GM12872 (cell line): Measurements from ENCODE around the gene SOAT1.
A peak's percentile ranks its signal among the peaks of the same experiment; 100 is the strongest.

Source experiments
- CTCF ChIP-seq: IDR thresholded peaks from 3 replicates; pipeline ENCODE4 v1.5.1; 2011; ENCODE audit warnings: low read depth, mild to moderate bottlenecking, low read length, moderate library complexity; ENCODE audit not compliant: insufficient read depth

The SOAT1 gene

DNA sequence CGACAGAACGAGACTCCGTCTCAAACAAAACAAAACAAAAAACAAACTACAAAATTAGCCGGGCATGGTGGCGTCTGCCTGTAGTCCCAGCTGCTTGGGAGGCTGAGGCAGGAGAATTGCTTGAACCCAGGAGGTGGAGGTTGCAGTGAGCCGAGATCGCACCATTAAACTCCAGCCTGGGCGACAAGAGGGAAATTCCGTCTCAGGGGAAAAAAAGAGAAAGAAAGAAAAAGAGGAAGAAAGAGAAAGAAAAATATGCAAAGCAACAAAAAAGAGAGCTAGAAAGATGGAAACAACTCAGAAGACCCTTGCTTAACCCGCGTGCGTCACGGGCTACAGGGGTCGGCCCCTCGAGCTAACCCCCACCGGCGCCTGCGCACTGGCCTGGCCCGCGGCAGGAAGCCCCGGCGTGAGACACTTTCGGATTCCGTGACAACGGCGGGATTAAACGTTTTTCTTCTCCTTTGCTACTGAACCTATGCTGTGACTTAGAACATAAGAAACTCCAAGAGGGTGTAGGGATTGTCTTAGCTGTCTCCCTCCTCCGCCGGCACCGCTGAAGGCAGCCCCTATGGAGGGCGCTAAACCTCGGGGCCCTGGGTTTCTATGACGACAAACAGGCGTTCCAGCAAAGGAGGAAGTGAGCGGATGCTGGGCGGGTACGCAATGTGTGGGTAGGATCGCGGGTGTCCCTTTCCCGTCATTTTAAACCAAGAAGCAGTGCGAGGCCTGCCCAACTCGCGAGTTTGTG, 71.9 kb downstream of the SOAT1 start, which contains the start of gene AXDND1:
TSS of gene AXDND1 (plus strand) at position 630 of the 751 bp plus-strand sequence. CDS start 539 bp downstream, outside the sequence.
- peak; percentile 31; the same call in 1 of the 3 replicates for TF ChIP-seq CTCF

DNA sequence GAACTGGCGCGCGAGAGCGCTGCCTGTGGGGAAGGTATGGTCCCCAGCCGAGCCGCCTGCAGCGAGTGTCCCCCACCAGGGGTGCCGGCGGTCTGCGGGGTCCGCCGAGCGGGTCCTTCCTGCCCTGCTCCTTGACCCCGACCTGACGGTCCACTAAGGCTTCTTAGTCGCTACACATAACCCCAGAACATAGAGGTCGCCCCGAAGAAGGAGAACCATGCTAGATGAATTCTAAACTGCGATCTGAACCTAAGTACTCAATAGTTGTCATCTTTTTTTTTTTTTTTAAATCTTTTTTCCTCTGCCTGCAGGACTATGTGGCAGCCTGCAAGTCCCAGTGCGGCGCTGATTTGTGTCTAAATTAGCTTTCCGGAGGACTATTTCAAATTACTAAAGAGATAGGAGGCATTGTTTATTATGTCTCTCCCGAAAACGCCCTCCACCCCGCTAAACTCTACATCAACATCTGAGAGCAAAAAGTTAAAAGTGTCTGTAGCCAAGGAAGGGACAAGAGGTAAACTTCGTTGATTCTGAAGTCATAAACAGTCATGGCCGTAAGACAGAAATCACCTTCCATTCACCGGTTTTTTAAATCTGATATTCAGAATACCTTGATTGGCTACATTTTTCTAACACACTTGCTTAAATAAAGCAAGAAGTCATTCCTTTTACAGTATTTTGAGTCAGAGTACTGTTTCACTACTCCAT, 72.7 kb downstream of the SOAT1 start:
- TF ChIP-seq CTCF, result no peak; the same call in 2 of the 3 replicates

GRCh38 chr1:179369751-179370341, 76.2 kb downstream of the SOAT1 start:
- peak; percentile 48; the same call in 2 of the 3 replicates for TF ChIP-seq CTCF

DNA sequence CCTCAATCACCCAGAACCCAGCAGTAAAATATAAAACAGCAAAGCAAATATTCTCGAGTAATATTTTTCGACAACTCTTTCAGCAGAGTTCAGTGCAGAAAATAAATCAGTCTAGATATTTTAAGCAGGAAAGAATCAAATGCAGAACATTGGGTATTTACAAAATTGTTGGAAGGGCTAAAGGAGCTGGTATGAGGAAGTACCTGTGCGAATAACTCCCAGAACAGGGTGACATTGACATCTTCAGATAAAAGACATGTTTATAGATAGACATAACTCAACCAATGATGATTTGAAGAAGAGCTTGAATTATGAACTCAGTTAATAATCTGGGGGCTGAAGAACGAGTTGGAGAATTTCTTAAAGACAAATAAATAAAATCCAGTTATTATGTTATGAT, 78.6 kb downstream of the SOAT1 start:
- TF ChIP-seq CTCF, result no peak

DNA sequence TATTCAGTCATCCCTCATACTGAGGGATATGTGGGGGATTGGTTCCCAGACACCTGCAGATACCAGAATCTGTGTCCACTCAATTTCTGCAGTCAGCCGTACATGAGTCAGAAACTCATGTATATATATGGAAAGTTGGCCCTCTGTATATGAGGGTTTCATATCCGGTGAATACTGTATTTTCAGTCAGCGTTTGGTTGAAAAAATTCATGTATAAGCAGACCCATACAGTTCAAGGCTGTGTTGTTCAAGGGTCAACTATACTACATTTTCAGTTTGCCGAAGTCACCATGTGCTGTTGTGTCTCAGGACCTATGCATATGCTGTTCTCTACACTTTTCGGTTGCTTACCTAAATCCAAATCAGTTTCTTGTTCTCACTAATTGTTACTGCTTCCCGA, 82.6 kb downstream of the SOAT1 start:
- no peak for TF ChIP-seq CTCF

DNA sequence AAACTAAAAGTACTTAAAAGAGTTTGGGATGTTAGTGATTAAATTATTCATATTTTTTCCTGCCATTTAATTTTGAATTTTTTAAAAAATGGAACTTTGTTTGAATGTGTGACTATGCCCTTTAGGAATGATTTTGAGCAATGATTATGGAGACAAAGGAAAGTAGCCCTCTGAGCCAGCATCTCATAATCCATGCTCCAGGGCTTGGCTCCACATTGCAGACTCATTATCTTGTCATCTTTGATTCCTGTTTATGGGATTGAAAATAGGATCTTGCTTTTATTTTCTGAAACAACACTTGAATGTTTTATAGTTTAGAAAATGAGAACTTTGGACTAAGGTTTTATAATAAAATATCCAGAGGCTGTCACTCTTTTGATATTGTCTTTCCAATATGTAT, 86.7 kb downstream of the SOAT1 start:
- no peak for TF ChIP-seq CTCF

GRCh38 chr1:179384027-179384426, 90.4 kb downstream of the SOAT1 start:
- TF ChIP-seq CTCF, result no peak
